GM23338 (cell line): ENCODE measurements around the gene SLX9. TPM values are rescaled to one million over a fixed set of nuclear protein-coding genes. Genes with fewer than 3 reads are reported as not detected.

Experiments
- ATAC-seq: fragments of 200-7000 bp; cut with Tn5 transposase; 3 replicates; pipeline ENCODE4 v1.9.1; 2020
- DNase-seq: peaks from one replicate; pipeline ENCODE4 v3.0.0-alpha.2; 2015; ENCODE audit warnings: low spot score
- H2AFZ ChIP-seq: fragments of 200-600 bp; sonication (generic); 2 replicates; pipeline ENCODE4 v1.8.0; 2016; ENCODE audit warnings: antibody characterized with exemption, mild to moderate bottlenecking, moderate library complexity
- H3F3A ChIP-seq: fragments of 200-600 bp; sonication (generic); replicated peaks from 2 replicates; pipeline ENCODE4 v1.8.0; 2017; ENCODE audit warnings: antibody characterized with exemption, mixed run types, low read depth
- H3K27ac ChIP-seq: fragments of 200-600 bp; sonication (generic); 2 replicates; pipeline ENCODE4 v1.6.1; 2016; ENCODE audit warnings: low read depth
- H3K27me3 ChIP-seq: fragments of 200-600 bp; sonication (generic); 2 replicates; pipeline ENCODE4 v1.8.0; 2016; ENCODE audit warnings: mild to moderate bottlenecking, mixed run types, moderate library complexity; ENCODE audit not compliant: insufficient read depth
- H3K36me3 ChIP-seq: fragments of 200-600 bp; sonication (generic); 2 replicates; pipeline ENCODE4 v1.8.0; 2016; ENCODE audit warnings: mild to moderate bottlenecking; ENCODE audit not compliant: insufficient read depth
- H3K4me1 ChIP-seq: fragments of 200-600 bp; sonication (generic); 2 replicates; pipeline ENCODE4 v1.8.0; 2016; ENCODE audit warnings: mild to moderate bottlenecking, moderate library complexity; ENCODE audit not compliant: insufficient read depth
- H3K4me2 ChIP-seq: fragments of 200-600 bp; sonication (generic); 2 replicates; pipeline ENCODE4 v1.7.1; 2017; ENCODE audit warnings: mixed run types
- H3K4me3 ChIP-seq: fragments of 200-600 bp; sonication (generic); 2 replicates; pipeline ENCODE4 v1.6.1; 2016; ENCODE audit warnings: mixed run types
- H3K79me2 ChIP-seq: fragments of 200-600 bp; sonication (generic); replicated peaks from 2 replicates; pipeline ENCODE4 v1.8.0; 2017; ENCODE audit warnings: mild to moderate bottlenecking; ENCODE audit not compliant: insufficient read depth
- H3K9me2 ChIP-seq: fragments of 200-600 bp; sonication (generic); 2 replicates; pipeline ENCODE4 v1.8.0; 2017; ENCODE audit not compliant: insufficient read depth
- H4K20me1 ChIP-seq: fragments of 200-600 bp; sonication (generic); replicated peaks from 2 replicates; pipeline ENCODE4 v1.8.0; 2017; ENCODE audit warnings: mild to moderate bottlenecking; ENCODE audit not compliant: insufficient read depth
- H3K27ac Mint-ChIP-seq: 2 replicates; pipeline ENCODE4 v1.8.0; 2020; ENCODE audit warnings: inconsistent platforms, mild to moderate bottlenecking, moderate library complexity, mixed read lengths
- H3K27me3 Mint-ChIP-seq: 3 replicates; pipeline ENCODE4 v1.8.0; 2022; ENCODE audit warnings: low read depth, mild to moderate bottlenecking, moderate library complexity, mixed read lengths, inconsistent platforms; ENCODE audit not compliant: insufficient read depth, poor library complexity
- H3K36me3 Mint-ChIP-seq: 3 replicates; pipeline ENCODE4 v1.8.0; 2021; ENCODE audit warnings: low read depth, mild to moderate bottlenecking, inconsistent platforms, moderate library complexity, mixed read lengths
- H3K4me1 Mint-ChIP-seq: 3 replicates; pipeline ENCODE4 v1.8.0; 2020; ENCODE audit warnings: mild to moderate bottlenecking, inconsistent platforms, mixed read lengths
- H3K4me3 Mint-ChIP-seq: 3 replicates; pipeline ENCODE4 v1.8.0; 2021; ENCODE audit warnings: moderate library complexity, mild to moderate bottlenecking, inconsistent platforms, mixed read lengths
- H3K9me3 Mint-ChIP-seq: 3 replicates; pipeline ENCODE4 v1.8.0; 2020; ENCODE audit warnings: moderate library complexity, mild to moderate bottlenecking, inconsistent platforms, mixed read lengths
- CREB1 ChIP-seq: fragments of 250-450 bp; sonication (Bioruptor Pico); IDR thresholded peaks from 2 replicates; pipeline ENCODE4 v1.5.0; 2020; ENCODE audit warnings: low read depth, mild to moderate bottlenecking, moderate library complexity
- EZH2 ChIP-seq: fragments of 200-600 bp; sonication (generic); IDR thresholded peaks from one replicate; pipeline ENCODE4 v1.8.0; 2017; ENCODE audit warnings: antibody characterized with exemption, mild to moderate bottlenecking, low read depth; ENCODE audit not compliant: unreplicated experiment
- EZH2phosphoT487 ChIP-seq: fragments of 200-600 bp; sonication (generic); IDR thresholded peaks from one replicate; pipeline ENCODE4 v1.8.1; 2018; ENCODE audit warnings: antibody characterized with exemption; ENCODE audit not compliant: unreplicated experiment
- JUNB ChIP-seq: IDR thresholded peaks from one replicate; pipeline ENCODE4 v1.6.1; 2016; ENCODE audit warnings: antibody characterized with exemption; ENCODE audit not compliant: unreplicated experiment
- NANOG ChIP-seq: IDR thresholded peaks from 2 replicates; pipeline ENCODE4 v1.6.1; 2016; ENCODE audit warnings: antibody characterized with exemption, borderline replicate concordance
- POLR2AphosphoS5 ChIP-seq: IDR thresholded peaks from 2 replicates; pipeline ENCODE4 v1.6.1; 2016; ENCODE audit warnings: antibody characterized with exemption, low read depth
- STAT1 ChIP-seq: IDR thresholded peaks from one replicate; pipeline ENCODE4 v1.6.1; 2016; ENCODE audit warnings: antibody characterized with exemption; ENCODE audit not compliant: unreplicated experiment
- ZNF114 ChIP-seq: fragments of 250-450 bp; sonication (Bioruptor Pico); IDR thresholded peaks from 2 replicates; pipeline ENCODE4 v1.5.0; 2020; ENCODE audit warnings: mild to moderate bottlenecking, moderate library complexity
- ZNF331 ChIP-seq: fragments of 250-450 bp; sonication (Bioruptor Pico); IDR thresholded peaks from 2 replicates; pipeline ENCODE4 v1.5.0; 2020; ENCODE audit warnings: low read depth, mild to moderate bottlenecking, moderate library complexity
- polyA plus RNA-seq: library from polyadenylated mRNA; unstranded; fragments of >200 nt; fragmentation: Nextera tagmentation; extraction: Ambion mirVana; gene quantifications from 2 replicates; pipeline ENCODE4 v1.2.1, GENCODE V29; 2016
- total RNA-seq: library from RNA; depleted of rRNA; stranded (reverse); fragments of >200 nt; shearing (Covaris generic); gene quantifications from 2 replicates; pipeline ENCODE4 v1.2.3, GENCODE V29; 2014
- TF ChIP-seq, protein P1 (sequence below): IDR thresholded peaks from one replicate; pipeline ENCODE4 v1.6.1; 2018; ENCODE audit warnings: antibody characterized with exemption; ENCODE audit not compliant: unreplicated experiment
- TF ChIP-seq, protein P2 (sequence below): IDR thresholded peaks from 2 replicates; pipeline ENCODE4 v1.6.1; 2016; ENCODE audit warnings: antibody characterized with exemption
- TF ChIP-seq, protein P3 (sequence below): fragments of 250-450 bp; sonication (Bioruptor Pico); IDR thresholded peaks from 2 replicates; pipeline ENCODE4 v1.5.0; 2020; ENCODE audit warnings: mild to moderate bottlenecking, moderate library complexity
- TF ChIP-seq, protein P4 (sequence below), 2 experiments: fragments of 200-600 bp in 1 of 2; sonication (generic) in 1 of 2; conservative IDR thresholded peaks; 2 replicates each; pipeline versions ENCODE4 v1.5.1 to v1.6.1; 2016 to 2017; ENCODE audit warnings: antibody characterized with exemption in 2 of 2, low read depth in 2 of 2, mild to moderate bottlenecking in 2 of 2, moderate library complexity in 1 of 2

The SLX9 gene
- total and polyA plus RNA-seq, 2 experiments from 2014 or later: 41.5 to 46.9 TPM

DNA sequence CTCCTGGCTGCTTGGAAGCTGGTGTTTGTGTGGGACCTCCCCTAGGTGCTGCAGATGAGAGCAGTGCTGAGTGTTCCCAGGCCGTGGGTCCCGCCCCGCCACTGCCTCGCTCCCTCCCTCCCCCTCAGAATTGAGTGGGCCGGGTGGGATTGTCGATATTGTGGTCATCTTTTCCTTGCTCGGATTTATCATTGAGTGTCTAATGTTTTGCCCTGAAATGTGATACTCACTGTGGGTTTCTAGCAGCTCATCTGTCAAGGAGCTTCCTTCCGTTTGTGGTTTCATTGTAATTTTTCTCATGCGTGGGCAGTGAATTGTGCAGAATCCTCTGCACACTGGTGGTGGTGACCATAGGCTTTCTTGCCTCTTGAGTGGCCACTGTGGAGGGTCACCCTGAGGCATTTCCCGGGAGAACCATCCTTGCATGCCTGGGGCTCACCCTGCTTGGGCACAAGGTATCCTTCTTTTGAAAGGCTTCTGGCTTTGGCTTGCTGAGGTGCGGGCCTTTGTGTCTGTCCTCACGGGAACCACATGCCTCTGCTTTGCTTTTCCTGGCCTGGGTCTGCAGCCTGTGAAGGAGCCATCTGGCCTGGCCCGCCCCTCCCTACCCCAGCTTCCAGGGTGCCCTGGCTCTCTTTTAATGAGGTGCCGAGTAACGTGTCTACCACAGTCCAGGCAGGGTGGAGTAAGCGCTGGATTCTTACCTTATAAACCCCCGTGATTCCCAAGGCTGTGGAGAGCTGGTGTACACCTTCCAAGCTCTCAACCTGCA lies 25.6 kb downstream of the SLX9 start:
- peaks cover 13% of the 10 kb centered on the region; the same call in 1 of the 2 replicates for H3K36me3 ChIP-seq
- H3K27me3 Mint-ChIP-seq: peaks cover 2% of the 10 kb centered on the region
- H3K4me1 Mint-ChIP-seq: peaks cover 16% of the 10 kb centered on the region
- no peaks in the 10 kb centered on the region for H3K9me3 Mint-ChIP-seq
- H3K79me2 ChIP-seq: peaks cover 48% of the 10 kb centered on the region
- H4K20me1 ChIP-seq: peaks cover 30% of the 10 kb centered on the region
- H3K4me2 ChIP-seq: no peak overlapping the region
- no peaks in the 10 kb centered on the region for H3F3A ChIP-seq
- no peak overlapping the region for H3K4me3 Mint-ChIP-seq
- peak overlapping the region; percentile 39; the same call in 1 of the 2 replicates for H3K27ac Mint-ChIP-seq
- no peaks in the 10 kb centered on the region for H3K9me2 ChIP-seq
- no peak for DNase-seq
- no peak overlapping the region for H3K4me3 ChIP-seq
- H3K27ac ChIP-seq: no peak overlapping the region
- no peak overlapping the region for H2AFZ ChIP-seq
- H3K4me1 ChIP-seq: no peaks in the 10 kb centered on the region
- ATAC-seq: peak; percentile 20; the same call in 2 of the 3 replicates
- peaks cover 50% of the 10 kb centered on the region for H3K36me3 Mint-ChIP-seq
- no peaks in the 10 kb centered on the region for H3K27me3 ChIP-seq
- TF ChIP-seq, protein P1, sequence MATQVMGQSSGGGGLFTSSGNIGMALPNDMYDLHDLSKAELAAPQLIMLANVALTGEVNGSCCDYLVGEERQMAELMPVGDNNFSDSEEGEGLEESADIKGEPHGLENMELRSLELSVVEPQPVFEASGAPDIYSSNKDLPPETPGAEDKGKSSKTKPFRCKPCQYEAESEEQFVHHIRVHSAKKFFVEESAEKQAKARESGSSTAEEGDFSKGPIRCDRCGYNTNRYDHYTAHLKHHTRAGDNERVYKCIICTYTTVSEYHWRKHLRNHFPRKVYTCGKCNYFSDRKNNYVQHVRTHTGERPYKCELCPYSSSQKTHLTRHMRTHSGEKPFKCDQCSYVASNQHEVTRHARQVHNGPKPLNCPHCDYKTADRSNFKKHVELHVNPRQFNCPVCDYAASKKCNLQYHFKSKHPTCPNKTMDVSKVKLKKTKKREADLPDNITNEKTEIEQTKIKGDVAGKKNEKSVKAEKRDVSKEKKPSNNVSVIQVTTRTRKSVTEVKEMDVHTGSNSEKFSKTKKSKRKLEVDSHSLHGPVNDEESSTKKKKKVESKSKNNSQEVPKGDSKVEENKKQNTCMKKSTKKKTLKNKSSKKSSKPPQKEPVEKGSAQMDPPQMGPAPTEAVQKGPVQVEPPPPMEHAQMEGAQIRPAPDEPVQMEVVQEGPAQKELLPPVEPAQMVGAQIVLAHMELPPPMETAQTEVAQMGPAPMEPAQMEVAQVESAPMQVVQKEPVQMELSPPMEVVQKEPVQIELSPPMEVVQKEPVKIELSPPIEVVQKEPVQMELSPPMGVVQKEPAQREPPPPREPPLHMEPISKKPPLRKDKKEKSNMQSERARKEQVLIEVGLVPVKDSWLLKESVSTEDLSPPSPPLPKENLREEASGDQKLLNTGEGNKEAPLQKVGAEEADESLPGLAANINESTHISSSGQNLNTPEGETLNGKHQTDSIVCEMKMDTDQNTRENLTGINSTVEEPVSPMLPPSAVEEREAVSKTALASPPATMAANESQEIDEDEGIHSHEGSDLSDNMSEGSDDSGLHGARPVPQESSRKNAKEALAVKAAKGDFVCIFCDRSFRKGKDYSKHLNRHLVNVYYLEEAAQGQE: no peak
- TF ChIP-seq POLR2AphosphoS5 (no peak), JUNB (no peak), ZNF331 (CRISPR knock-in tag) (no peak), ZNF114 (CRISPR knock-in tag) (no peak), EZH2 (no peak), CREB1 (CRISPR knock-in tag) (no peak), EZH2phosphoT487 (no peak), NANOG (no peak), STAT1 (no peak)
- TF ChIP-seq, protein P2, sequence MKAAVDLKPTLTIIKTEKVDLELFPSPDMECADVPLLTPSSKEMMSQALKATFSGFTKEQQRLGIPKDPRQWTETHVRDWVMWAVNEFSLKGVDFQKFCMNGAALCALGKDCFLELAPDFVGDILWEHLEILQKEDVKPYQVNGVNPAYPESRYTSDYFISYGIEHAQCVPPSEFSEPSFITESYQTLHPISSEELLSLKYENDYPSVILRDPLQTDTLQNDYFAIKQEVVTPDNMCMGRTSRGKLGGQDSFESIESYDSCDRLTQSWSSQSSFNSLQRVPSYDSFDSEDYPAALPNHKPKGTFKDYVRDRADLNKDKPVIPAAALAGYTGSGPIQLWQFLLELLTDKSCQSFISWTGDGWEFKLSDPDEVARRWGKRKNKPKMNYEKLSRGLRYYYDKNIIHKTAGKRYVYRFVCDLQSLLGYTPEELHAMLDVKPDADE: no peak
- TF ChIP-seq, protein P3, sequence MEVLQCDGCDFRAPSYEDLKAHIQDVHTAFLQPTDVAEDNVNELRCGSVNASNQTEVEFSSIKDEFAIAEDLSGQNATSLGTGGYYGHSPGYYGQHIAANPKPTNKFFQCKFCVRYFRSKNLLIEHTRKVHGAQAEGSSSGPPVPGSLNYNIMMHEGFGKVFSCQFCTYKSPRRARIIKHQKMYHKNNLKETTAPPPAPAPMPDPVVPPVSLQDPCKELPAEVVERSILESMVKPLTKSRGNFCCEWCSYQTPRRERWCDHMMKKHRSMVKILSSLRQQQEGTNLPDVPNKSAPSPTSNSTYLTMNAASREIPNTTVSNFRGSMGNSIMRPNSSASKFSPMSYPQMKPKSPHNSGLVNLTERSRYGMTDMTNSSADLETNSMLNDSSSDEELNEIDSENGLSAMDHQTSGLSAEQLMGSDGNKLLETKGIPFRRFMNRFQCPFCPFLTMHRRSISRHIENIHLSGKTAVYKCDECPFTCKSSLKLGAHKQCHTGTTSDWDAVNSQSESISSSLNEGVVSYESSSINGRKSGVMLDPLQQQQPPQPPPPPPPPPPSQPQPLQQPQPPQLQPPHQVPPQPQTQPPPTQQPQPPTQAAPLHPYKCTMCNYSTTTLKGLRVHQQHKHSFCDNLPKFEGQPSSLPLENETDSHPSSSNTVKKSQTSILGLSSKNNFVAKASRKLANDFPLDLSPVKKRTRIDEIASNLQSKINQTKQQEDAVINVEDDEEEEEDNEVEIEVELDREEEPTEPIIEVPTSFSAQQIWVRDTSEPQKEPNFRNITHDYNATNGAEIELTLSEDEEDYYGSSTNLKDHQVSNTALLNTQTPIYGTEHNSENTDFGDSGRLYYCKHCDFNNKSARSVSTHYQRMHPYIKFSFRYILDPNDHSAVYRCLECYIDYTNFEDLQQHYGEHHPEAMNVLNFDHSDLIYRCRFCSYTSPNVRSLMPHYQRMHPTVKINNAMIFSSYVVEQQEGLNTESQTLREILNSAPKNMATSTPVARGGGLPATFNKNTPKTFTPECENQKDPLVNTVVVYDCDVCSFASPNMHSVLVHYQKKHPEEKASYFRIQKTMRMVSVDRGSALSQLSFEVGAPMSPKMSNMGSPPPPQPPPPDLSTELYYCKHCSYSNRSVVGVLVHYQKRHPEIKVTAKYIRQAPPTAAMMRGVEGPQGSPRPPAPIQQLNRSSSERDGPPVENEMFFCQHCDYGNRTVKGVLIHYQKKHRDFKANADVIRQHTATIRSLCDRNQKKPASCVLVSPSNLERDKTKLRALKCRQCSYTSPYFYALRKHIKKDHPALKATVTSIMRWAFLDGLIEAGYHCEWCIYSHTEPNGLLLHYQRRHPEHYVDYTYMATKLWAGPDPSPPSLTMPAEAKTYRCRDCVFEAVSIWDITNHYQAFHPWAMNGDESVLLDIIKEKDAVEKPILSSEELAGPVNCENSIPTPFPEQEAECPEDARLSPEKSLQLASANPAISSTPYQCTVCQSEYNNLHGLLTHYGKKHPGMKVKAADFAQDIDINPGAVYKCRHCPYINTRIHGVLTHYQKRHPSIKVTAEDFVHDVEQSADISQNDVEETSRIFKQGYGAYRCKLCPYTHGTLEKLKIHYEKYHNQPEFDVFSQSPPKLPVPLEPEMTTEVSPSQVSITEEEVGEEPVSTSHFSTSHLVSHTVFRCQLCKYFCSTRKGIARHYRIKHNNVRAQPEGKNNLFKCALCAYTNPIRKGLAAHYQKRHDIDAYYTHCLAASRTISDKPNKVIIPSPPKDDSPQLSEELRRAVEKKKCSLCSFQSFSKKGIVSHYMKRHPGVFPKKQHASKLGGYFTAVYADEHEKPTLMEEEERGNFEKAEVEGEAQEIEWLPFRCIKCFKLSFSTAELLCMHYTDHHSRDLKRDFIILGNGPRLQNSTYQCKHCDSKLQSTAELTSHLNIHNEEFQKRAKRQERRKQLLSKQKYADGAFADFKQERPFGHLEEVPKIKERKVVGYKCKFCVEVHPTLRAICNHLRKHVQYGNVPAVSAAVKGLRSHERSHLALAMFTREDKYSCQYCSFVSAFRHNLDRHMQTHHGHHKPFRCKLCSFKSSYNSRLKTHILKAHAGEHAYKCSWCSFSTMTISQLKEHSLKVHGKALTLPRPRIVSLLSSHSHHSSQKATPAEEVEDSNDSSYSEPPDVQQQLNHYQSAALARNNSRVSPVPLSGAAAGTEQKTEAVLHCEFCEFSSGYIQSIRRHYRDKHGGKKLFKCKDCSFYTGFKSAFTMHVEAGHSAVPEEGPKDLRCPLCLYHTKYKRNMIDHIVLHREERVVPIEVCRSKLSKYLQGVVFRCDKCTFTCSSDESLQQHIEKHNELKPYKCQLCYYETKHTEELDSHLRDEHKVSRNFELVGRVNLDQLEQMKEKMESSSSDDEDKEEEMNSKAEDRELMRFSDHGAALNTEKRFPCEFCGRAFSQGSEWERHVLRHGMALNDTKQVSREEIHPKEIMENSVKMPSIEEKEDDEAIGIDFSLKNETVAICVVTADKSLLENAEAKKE (CRISPR knock-in tag): no peak
- TF ChIP-seq, protein P4, sequence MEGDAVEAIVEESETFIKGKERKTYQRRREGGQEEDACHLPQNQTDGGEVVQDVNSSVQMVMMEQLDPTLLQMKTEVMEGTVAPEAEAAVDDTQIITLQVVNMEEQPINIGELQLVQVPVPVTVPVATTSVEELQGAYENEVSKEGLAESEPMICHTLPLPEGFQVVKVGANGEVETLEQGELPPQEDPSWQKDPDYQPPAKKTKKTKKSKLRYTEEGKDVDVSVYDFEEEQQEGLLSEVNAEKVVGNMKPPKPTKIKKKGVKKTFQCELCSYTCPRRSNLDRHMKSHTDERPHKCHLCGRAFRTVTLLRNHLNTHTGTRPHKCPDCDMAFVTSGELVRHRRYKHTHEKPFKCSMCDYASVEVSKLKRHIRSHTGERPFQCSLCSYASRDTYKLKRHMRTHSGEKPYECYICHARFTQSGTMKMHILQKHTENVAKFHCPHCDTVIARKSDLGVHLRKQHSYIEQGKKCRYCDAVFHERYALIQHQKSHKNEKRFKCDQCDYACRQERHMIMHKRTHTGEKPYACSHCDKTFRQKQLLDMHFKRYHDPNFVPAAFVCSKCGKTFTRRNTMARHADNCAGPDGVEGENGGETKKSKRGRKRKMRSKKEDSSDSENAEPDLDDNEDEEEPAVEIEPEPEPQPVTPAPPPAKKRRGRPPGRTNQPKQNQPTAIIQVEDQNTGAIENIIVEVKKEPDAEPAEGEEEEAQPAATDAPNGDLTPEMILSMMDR (conservative IDR thresholded peaks at IDR 0.05; ENCODE audit: low read depth in 2 of 2): no peak
